ENCODE data around the gene C2CD5.

GRCh38 chr12:22399464-22400180, 144.7 kb downstream of the C2CD5 start:
- TF ChIP-seq CTCF (IDR thresholded peaks at IDR 0.05; ENCODE audit: low read depth, low read length), result no peak
- no peak for TF ChIP-seq EZH2phosphoT487 (IDR thresholded peaks at IDR 0.05; ENCODE audit: low read depth)

Data from OCI-LY3 (cell line).